DMS114 treated with DMSO at 0.1 percent for 48 hours (cell line): ENCODE measurements around the gene TWSG1.
"Not testable (repeated sequence)": the region's sequence is repeated elsewhere in the genome, so short reads cannot be mapped to it uniquely, and the experiment has no call there.

Experiments used
- DNase-seq: peaks from one replicate; lab custom pipeline; 2025; ENCODE audit not compliant: unreplicated experiment; lab: John Stamatoyannopoulos, UW

Gene TWSG1

DNA sequence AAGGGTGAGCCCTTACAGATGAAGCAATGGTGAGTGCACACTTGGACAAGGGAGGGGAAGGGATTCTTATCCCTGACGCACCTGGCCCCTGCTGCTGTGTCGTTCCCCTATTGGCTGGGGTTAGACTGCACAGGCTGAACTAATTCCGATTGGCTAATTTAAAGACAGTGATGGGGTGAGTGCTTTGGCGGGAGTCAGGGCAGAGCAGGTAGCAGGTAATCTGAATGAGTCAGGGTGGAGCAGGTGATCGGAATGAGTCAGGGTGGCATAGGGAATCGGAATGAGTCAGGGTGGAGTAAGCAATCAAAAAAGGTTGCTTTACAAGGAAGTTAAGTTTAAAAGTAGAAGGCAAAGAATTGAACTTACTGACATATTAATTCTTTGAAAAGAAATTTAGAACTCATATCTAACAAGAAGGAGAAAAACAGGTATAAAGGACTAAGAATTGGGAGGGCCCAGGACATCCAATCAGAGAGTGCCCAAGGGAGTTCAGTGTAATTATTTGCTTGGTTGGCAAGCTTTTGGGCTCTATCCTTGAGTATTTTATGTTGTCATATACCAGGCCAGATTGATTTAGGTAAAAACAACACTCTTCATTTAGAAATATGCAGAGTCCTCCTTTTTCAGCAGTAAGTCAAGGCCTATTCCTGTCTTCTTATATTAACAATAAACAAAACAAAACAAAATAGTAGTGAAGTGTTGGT lies 88.4 kb downstream of the TWSG1 start:
- DNase-seq, result no peak

- not testable (repeated sequence) for DNase-seq
Observed at GRCh38 chr18:9423648-9424047, 89.1 kb downstream of the TWSG1 start.

GRCh38 chr18:9424235-9424634 lies 89.7 kb downstream of the TWSG1 start:
- not testable (repeated sequence) for DNase-seq

DNA sequence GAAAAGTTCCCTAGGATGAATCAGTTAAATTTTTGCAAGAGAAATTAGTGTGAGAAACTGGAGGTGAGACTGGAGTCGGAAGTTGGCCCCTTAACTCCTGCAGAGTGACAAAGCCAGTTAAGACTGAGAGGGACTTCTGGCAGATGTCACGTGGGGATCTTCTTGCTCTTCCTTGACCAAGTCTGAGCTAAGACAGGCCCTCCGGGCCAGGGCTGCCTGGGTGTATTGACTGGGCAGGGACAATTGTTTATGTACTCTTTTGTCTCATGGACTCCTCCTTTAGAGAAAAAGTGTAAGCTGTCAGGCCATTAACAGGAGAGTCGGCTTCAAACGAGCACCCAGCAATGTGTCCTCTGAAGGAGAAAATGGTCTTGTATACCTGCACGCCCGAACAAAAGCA lies 92.2 kb downstream of the TWSG1 start:
- DNase-seq, result no peak

- DNase-seq, result no peak
Observed at GRCh38 chr18:9428301-9428706, 93.7 kb downstream of the TWSG1 start.

DNA sequence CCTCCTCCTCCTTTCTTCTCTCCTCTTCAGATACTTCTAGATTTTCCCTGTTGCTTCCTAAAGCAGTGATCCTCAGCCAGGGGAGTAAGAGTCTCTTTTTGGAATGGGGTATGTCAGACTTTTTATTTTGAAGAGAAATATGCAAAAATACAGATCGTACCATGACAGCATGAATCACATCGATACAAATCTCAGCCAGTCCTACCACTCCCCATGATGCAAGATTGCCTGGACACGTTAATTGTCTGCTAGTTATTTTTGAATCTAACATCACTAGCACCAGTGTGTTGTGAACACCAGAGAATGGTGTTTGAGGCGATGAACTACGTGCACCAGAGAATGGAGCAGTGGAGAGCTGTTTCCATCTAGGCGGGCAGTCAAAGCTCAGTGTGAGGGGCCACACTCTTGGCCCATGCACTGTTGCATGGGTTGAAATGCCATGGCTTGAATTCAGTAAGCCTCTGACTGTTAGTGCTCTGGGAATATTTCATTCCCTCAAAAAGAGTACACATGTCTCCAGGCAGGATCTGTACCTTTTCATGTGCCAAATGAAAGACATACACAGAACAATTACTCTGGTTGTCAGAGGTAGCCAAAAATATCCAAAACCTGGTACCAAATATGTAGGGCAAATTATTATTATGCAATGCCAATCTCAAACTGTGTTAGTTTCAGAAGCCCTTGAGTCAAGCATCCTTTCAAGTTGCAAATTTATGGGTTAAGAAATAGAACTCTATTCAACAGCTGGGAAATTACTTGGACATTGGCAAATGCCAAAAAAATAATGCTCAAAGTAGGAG lies 94.5 kb downstream of the TWSG1 start:
- no peak for DNase-seq

DNA sequence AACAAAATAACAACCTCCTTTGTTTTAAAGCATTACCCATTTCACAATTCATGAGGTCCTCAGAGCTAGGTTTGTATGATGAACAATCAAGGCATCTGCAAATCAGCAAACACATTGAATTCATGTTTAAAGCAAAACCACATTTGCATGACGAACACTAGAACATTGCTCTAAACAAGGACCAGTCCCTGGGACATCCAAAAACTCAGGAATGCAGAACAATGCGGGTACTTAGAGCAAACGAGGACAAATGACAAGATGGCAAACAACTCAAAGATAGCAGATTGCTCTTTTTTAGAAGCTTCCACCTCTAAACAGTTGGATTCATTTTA lies 95.1 kb downstream of the TWSG1 start:
- DNase-seq, result no peak

DNA sequence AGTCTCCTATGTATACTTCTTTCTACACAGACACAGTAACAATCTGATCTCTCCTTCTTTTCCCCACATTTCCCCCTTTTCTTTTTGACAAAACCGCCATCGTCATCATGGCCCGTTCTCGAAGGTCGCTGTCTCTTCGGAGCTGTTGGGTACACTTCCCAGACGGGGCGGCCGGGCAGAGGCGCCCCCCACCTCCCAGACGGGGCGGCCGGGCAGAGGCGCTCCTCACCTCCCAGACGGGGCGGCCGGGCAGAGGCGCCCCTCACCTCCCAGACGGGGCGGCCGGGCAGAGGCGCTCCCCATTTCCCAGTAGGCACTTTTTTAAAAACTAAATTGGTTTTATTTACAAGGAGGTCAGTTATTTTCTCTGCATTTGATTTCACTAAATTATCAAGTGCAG lies 95.7 kb downstream of the TWSG1 start:
- not testable (repeated sequence) for DNase-seq

GRCh38 chr18:9431296-9431695 lies 96.7 kb downstream of the TWSG1 start:
- DNase-seq, result no peak

GRCh38 chr18:9433122-9433521 lies 98.5 kb downstream of the TWSG1 start:
- not testable (repeated sequence) for DNase-seq

DNA sequence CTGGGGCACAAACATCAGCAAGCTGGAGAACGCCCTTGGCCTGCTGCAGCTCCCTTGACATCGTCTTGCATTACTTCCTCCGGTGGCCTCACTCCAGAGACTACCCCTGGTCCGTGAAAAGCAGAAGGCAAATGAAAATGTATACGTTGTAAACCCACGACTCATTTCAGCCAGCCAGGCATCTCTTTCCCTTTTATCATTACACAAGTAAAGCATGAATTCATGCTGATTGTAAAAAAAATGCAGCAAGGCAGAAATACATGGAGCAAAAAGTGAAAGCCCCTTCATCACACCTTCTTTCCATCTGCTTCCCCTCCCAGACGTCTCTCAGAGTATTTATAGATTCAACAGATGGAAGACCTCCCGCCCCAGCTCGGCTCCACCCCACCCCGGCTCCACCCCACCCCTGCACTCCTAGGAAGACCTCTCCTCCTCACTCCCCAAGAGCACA lies 99.1 kb downstream of the TWSG1 start:
- no peak for DNase-seq

- no peak for DNase-seq
Observed at GRCh38 chr18:9434122-9434701, 99.6 kb downstream of the TWSG1 start.

GRCh38 chr18:9435041-9435440 lies 100.5 kb downstream of the TWSG1 start:
- no peak for DNase-seq

DNA sequence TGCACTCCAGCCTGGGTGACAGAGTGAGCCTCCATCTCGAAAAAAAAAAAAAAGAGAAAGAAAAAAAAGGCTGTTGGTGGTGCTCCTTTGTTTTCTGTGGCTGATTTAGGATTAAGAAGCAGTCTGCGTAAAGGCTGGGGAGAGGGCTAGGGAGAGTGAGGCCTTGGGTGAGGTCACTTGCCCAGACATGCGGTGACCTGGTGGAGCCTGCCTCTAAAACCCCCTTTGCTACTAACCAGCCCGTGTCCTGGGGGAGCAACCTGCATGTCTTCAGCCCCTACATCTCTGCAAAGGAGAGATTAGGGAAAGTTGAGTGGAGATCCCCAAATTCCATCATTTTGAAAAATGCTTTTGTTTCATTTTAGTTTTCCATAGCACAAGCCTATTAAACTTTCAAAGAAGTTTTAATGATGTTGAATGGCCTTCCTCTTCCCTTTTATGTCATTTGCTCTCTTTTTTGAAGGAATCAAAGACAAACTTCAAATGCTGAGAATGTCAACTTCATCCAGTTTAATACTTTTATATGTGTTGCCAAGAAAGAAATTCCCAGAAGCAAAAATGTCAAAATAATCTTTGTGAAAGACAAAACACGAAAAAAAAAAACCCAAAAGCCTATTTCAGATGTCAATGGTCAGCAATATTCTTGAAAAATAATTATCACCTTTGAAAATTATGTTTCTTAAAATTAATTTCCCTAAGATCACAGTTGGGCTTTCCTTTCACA lies 101.8 kb downstream of the TWSG1 start:
- no peak for DNase-seq

DNA sequence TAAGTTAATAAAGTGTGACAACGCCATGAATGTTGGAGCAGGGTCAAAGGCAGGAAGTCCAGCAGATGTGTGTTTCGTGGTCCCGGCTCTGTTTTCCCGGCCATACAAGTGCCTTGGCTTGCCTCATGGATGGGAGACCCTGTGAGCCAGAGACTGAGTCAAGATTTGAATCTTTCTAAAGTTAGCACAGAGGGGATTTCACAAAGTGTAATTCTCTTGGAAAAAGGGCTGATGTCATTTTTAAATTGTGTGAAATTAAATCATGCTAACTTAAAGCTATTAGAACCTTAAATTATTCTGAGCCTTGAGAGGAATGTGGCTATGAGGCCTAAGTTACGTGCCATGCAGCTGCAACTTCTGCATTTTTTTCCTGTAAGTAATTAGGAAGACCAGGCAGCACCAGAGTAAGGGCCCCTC lies 102.5 kb downstream of the TWSG1 start:
- no peak for DNase-seq

DNA sequence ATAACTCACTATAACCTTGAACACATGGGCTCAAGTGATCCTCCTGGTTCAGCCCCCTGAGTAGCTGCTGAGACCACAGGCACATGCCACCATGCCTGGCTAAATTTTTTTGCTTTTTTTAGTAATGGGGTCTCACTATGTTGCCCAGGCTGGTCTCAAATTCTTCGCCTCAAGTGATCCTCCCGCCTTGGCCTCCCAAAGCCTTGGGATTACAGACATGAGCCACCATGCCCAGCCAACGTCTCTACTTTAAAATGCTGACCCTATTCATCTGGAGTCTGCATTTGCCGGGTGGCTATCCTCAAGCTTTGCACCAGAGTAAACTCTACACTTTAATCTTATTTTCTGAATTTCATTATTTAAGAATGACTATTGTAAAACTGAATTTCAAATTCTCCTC lies 103.1 kb downstream of the TWSG1 start:
- no peak for DNase-seq

DNA sequence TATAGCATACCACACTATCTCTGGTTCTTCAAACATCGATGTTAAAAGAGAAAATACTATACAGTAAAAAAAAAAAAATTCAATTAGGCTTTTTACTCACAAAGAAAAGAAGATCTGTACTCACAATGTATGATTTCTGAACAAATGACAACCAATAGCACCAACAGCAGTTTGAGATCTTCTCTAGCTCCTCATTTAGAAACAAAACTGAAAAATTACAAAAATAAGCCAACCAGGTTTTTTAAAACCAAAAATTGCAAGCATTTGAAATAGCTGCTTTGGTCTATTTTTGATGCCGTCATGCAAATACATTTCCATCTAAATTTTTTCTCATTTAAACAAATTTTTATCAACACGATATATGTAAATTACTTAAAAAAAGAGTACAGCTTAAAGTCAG lies 106.5 kb downstream of the TWSG1 start:
- no peak for DNase-seq

GRCh38 chr18:9444549-9444948 lies 110.0 kb downstream of the TWSG1 start:
- DNase-seq, result no peak

DNA sequence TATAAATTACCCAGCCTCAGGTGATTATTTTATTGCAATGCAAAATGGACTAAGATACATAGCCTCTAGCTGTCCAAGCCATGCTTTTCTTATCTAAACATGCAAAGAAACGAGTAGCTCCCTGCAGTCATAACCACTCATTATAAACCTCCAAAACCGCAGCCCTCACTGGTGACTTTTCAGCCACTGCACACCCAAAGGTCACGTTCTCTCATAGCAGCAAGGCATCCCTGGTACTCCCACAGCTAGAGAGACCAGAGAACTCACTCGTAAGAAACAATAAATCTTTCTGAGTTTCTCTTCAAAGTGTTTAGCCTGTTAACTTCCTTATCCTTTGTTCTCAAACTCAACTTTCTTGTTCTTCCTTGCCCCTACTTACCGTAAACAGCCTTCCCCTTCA lies 112.3 kb downstream of the TWSG1 start:
- DNase-seq, result no peak

- no peak for DNase-seq
Observed at GRCh38 chr18:9447334-9447733, 112.8 kb downstream of the TWSG1 start.

- no peak for DNase-seq
Observed at GRCh38 chr18:9449600-9450414, 115.2 kb downstream of the TWSG1 start.
